SH-SY5Y (cell line): Measurements from ENCODE around the gene TNIP1.

Source experiments
- GATA2 ChIP-seq: IDR thresholded peaks from 2 replicates; pipeline ENCODE4 v1.6.1; 2011; ENCODE audit warnings: mild to moderate bottlenecking, low read depth, low read length
- GATA3 ChIP-seq: IDR thresholded peaks from 2 replicates; pipeline ENCODE4 v1.6.1; 2011; ENCODE audit warnings: low read depth, mild to moderate bottlenecking, low read length, moderate library complexity

Gene TNIP1

GRCh38 chr5:151110992-151111391 lies 30.2 kb upstream of the TNIP1 start:
- TF ChIP-seq GATA3, result no peak
- no peak for TF ChIP-seq GATA2

DNA sequence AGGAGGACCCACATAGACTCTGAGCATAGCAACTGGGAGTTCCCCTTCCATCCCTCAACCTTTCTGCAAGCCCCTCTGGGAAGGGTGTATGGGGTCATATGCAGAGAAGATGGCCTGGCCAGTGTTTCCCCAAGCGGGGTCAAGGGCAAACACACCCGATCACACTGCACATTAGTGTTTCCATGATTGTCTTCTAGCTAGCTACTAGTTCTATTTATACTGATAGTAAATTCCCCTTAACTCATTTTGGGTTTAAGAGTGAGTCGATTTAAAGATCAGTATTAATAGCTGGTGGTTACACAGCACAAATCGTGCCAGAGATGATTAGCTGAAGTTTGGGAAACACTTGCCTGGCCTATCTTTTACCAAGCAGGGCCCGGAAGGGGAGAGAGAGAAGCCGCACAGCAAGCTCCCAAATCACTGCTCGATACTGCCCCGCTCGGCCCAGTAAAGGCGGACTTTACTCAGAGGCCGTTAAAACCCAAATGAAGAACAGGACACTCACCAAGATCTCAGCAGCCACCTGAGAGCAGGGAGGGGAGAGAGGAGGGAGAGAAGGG lies 29.4 kb upstream of the TNIP1 start:
- TF ChIP-seq GATA2, result no peak
- TF ChIP-seq GATA3, result no peak

- no peak for TF ChIP-seq GATA3
- TF ChIP-seq GATA2, result no peak
Measured at GRCh38 chr5:151108566-151108965, 27.7 kb upstream of the TNIP1 start.

DNA sequence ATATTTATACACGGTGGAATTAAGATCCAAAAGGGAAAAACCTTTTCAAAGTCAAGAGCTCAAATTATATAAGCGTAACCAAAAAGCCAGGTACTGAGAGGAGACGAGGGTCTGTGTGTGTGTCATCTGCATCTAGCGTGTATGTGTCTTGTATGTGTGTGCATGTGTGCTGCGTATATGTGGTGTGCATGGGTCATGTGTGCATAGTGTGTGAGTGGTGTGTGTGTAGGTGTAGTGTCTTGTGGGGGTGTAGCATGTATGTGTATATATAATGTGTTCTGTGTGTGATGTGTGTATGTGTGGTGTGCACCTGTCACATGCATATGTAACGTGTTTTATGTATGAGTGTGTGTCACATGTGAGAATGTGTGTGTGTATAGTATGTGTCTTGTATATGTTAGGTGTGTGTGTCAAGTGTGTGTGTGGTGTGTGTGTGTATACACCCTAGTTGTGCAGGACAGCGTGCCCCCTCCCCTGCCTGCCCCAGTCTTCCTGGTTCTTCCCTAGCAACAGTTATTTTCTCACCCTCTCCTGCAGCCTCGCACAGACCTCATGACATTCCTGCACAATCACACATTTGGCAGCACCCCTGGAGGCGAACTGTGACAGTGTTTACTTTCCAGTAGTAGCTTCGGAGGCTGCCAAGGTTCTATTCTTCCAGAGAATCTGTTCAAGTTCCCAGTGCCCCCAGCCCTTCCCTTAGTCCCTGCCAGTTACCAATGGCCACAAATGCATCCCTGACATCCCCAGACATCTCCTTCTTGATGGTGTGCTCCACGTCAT lies 27.1 kb upstream of the TNIP1 start:
- TF ChIP-seq GATA2 (no peak), GATA3 (no peak)

GRCh38 chr5:151107084-151107483 lies 26.2 kb upstream of the TNIP1 start:
- TF ChIP-seq GATA2, result no peak
- no peak for TF ChIP-seq GATA3

DNA sequence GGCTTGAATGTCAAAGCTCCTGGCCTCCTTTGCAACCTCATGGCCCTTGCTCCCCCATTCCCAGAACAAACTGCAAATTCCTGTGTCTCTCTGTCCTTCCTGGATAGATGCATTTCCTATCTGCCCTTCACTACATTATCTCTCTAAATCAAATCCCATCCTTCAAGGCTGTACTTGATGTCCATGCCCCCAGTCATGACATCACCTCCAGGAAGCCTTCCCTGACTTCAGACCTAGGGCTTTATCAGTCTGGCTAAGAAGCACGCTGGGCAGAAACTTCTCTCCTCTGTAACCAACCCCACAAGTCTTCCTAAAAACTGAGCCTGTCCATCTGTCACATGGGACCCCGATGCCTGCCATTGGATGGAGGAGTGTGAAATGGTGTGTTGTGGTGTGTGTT lies 25.7 kb upstream of the TNIP1 start:
- TF ChIP-seq GATA3 (no peak), GATA2 (no peak)

DNA sequence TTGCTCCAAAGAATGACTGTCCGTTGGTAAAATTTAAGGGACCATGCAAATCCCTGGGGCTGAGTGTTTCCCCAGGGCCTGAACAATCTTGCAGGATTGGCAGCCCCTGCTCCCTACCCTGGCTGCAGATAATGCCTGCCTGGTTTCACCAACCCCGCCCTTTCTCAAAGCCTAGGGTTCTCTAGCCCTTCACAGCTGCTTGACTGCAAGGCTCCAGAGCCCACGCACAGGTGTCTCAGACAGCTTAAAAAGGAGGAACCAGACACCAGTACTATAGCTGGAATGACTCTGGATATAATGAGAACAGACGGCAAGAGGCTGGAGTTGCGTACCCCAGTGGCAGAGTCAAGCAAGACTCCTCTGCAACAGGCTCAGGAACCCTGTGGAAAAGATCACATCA lies 25.2 kb upstream of the TNIP1 start:
- TF ChIP-seq GATA2, result no peak
- TF ChIP-seq GATA3, result no peak

DNA sequence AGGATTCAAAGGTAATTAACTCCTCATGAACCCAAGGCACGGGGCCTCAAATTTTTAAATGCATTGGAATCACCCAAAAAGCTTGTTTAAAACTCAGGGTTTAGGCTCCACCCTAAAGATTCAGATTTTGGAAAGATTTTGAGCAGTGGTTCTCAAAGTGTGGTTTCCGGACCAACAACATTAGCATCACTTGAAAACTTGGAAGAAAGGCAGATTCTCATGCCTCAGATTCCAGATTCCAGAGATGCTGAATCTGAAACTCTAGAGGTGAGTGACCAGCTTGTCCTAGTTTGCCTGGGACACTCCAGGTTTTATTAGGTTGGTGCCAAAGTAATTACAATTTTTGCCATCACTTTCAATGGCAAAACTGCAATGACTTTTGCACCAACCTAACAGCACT lies 24.7 kb upstream of the TNIP1 start:
- no peak for TF ChIP-seq GATA2
- no peak for TF ChIP-seq GATA3

DNA sequence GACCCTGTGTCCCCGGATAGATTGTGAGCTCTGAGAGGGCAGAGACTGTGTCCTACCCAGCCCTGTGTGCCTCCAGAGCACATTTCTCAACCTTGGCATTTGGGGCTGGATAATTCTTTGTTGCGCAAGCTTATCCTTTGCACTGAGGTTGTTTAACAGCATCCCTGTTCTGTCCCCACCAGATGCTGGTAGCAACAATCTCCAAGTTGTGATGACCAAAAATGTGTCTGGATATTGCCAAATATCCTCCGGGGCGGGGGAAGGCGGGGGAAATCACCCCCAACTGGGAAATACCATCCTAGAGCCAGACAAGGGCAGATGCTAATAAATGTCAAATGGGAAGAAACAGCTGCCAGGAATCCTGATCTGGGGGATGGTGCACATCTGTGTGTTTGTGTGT lies 24.0 kb upstream of the TNIP1 start:
- no peak for TF ChIP-seq GATA2
- no peak for TF ChIP-seq GATA3

DNA sequence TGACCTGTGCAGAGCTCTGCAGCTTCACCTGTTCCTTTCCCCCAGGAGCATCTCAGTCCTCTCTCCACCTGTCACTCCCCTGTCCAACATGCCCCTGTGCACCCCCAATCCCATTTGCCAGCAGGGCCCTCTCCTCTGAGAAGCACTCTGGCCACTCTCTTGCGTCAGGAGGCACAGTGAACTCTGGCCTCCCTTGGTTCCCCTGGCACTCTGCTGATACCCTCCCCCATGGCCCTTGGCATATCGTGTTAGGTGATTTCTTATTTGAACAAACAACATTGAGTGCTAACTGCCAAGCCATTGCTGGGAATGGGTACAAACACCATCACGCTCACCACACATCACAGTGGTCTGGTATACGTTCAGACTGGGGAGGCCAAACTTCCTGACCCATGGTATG lies 20.9 kb upstream of the TNIP1 start:
- TF ChIP-seq GATA2 (no peak), GATA3 (no peak)

DNA sequence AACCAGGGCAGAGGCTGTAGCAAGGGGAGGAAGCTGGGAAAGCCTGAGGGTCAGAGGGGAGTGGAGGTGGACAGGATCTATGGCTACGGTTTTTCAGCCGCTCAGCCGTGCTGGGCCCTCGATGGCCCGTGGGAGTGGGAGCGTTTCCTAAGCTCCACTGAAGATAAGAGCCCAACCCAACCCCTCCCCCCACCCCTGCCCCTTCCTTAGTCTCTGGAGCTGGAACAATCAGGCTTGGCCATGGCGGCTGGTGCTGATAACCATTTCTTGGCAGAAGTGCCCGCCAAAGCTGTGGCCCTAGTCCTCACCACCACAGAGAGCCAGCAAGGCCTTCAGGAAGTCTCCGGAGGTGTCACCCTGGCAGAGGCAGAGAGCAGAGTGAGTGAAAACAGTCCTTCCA lies 20.3 kb upstream of the TNIP1 start:
- TF ChIP-seq GATA3, result no peak
- TF ChIP-seq GATA2, result no peak

- no peak for TF ChIP-seq GATA2
- TF ChIP-seq GATA3, result no peak
Measured at GRCh38 chr5:151100681-151101080, 19.8 kb upstream of the TNIP1 start.

GRCh38 chr5:151098768-151099121 lies 17.9 kb upstream of the TNIP1 start:
- no peak for TF ChIP-seq GATA3
- TF ChIP-seq GATA2, result no peak

DNA sequence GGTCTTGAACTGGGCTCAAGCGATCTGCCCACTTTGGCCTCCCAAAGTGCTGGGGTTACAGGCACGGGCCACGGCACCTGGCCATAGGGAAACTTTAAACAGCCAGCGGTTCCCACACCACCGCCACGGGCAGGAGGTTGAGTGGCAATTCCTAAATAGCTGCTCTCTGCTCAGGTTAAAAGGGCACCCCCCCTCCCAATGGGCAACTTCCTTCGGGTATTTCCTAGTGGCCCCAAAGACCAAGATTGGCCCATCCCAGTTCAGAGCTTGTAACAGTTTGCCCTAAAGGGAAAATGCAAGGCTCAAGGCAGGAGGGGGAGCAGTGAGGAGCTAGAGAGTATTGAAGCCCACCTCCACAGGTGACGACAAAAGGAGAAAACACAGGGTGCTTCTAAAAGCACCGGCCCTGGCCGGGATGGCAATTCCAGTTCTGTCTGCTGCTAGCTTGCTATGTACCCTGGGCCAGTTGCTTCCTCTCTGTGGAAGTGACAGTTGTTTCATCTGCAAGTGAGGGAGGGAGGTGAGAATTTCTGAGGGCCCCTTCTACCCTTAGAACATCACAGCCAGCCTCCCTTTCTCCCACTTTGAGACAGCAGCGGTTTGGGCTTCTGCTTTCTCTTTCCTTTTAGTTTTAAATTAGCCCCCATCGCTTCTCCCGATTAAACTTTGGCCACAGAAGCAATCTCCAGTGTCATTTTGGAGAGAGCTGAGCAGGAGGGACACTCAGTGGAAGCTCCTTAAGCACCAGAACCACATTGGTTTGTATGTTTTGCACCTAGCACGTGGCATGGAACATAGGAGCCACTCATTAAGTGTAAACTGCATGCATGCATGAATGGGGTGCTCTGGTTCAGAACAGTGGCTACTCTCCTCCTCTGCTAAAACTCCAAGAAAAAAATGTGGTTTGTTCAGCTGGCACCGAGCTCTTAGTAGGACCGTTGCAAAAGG lies 17.3 kb upstream of the TNIP1 start:
- no peak for TF ChIP-seq GATA3
- TF ChIP-seq GATA2, result no peak

GRCh38 chr5:151097061-151097460 lies 16.2 kb upstream of the TNIP1 start:
- TF ChIP-seq GATA3 (no peak), GATA2 (no peak)

DNA sequence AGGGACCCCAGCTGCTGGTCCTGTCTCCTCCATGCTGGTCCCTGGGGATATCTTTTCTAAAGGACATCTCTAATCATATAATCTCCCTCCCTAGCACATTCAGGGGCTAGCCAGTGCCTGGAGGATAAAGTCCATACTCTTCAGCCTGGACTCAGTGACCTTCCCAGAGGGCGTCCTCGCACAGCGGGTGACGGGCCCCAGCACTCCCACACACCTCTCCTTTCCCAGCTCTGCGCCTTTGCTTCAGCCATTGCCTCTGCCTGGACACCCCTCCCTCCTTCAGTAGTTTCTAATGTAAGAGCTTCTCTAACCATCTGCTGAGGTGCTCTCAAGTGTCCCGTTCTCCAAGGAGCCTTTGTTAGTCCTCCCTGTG lies 15.2 kb upstream of the TNIP1 start:
- no peak for TF ChIP-seq GATA2
- no peak for TF ChIP-seq GATA3
